Right lobe of liver (tissue), 6 donors: ENCODE data around the gene ULK2. TPM values are rescaled to one million over a fixed set of nuclear protein-coding genes. Genes with fewer than 3 reads are reported as not detected.
A peak's percentile ranks its signal among the peaks of the same experiment; 100 is the strongest.

Source experiments
- ATAC-seq, 4 donors: fragments of 200-7000 bp; cut with Tn5 transposase; one replicate each; pipeline ENCODE4 v1.9.1; 2020; ENCODE audit warnings: mild to moderate bottlenecking in 4 of 4, moderate library complexity in 4 of 4
- DNase-seq, 3 donors: peaks; one replicate each; pipeline ENCODE4 v3.0.0-alpha.2; 2020
- H3K27ac ChIP-seq, 3 donors: fragments of 200-600 bp; one replicate each; pipeline ENCODE4 v1.8.0; 2022
- H3K27me3 ChIP-seq, 2 donors: fragments of 200-600 bp; one replicate each; pipeline ENCODE4 v1.8.0; 2022
- H3K36me3 ChIP-seq, 4 donors: fragments of 200-600 bp; sonication (generic) in 1 of 4; one replicate each; pipeline versions ENCODE4 v1.5.1 to v1.8.0; 2017 to 2022; ENCODE audit warnings: control low read depth in 1 of 4
- H3K4me1 ChIP-seq, 4 donors: fragments of 200-600 bp; sonication (generic) in 1 of 4; one replicate each; pipeline versions ENCODE4 v1.5.1 to v1.8.0; 2017 to 2022; ENCODE audit warnings: control low read depth in 1 of 4
- H3K4me3 ChIP-seq, 3 donors: fragments of 200-600 bp; one replicate each; pipeline ENCODE4 v1.8.0; 2022
- H3K9me3 ChIP-seq, 4 donors: fragments of 200-600 bp; sonication (generic) in 1 of 4; one replicate each; pipeline versions ENCODE4 v1.5.1 to v1.8.0; 2017 to 2022; ENCODE audit warnings: control low read depth in 1 of 4
- CTCF ChIP-seq, 4 donors: fragments of 200-600 bp in 3 of 4; fragments of 450-650 bp in 1 of 4; IDR thresholded peaks; one replicate each; pipeline versions ENCODE4 v1.5.1 to v1.8.0; 2016 to 2022; ENCODE audit warnings: antibody characterized with exemption in 4 of 4, mild to moderate bottlenecking in 2 of 4
- POLR2A ChIP-seq: fragments of 450-650 bp; IDR thresholded peaks from one replicate; pipeline ENCODE4 v1.6.1; 2017; ENCODE audit warnings: antibody characterized with exemption, mild to moderate bottlenecking
- WGBS: methylation state at CpG from one replicate; pipeline ENCODE4 v1.1.6; 2018; ENCODE audit warnings: low coverage, low lambda C conversion rate; ENCODE audit not compliant: insufficient coverage; ENCODE audit errors: missing lambda C conversion rate; 5-methylcytosine and 5-hydroxymethylcytosine counted together
- intact Hi-C, 2 donors: fragments of 100-400 bp; cut with DNase I; formaldehyde crosslinking; loops; one replicate each; pipeline versions ENCODE4 v1.11.2 to v1.14.1; 2022
- total RNA-seq, 6 experiments: library from RNA; depleted of rRNA in 2 of 6; stranded (reverse); fragments of >200 nt in 2 of 6; fragmentation: NEBNext Ultra II Directional in 3 of 6; extraction: Animal tissue kit (Norgen Biotek cat#: 25700) in 3 of 6; gene quantifications; one replicate each; pipeline versions ENCODE4 v1.1.0 to v1.2.4, GENCODE V29; 2016 to 2023
- donor health status: DM: no; HTN: yes; CAD: no.
- donor health status: DM: no; HTN: no; CAD: no.
- donor health status: DM: no; HTN: no; CAD: no.
- donor health status: DM: no; HTN: yes; CAD: no.
- donor health status: DM: no; HTN: yes; CAD: no.

ULK2 gene
- total RNA-seq, 6 experiments from 2014 or later: 3.5 to 6.1 (median 4.8) TPM

DNA sequence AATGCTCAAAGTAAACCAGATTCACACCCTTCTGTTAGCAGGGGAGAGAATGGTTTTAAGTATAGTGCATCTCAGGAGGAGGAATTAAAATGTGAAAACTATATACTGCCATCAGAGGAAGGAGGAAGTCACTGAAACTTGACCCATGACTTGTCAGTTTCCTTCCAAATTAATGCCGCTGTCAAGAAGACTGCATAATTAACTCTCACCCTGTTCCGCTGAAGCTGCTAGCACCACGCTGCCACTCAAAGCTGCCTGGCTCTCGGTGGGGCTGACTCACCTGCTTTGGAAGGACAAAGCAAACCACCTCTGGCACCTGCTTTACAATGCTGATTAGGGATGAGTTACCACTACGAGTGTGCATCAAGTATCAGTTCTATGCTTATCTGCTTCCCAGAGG is 37.8 kb upstream of the ULK2 start:
- Histone ChIP-seq H3K36me3 (peaks cover 0 to 32% (median 4%) of the 10 kb centered on the region in 4 donors), H3K9me3 (no peaks in the 10 kb centered on the region), H3K4me1 (peaks cover 0 to 32% (median 6%) of the 10 kb centered on the region in 4 donors), H3K27ac (peak overlapping the region in 2 of 3 donors; percentile 43 to 54), H3K4me3 (no peak overlapping the region), H3K27me3 (no peaks in the 10 kb centered on the region)
- TF ChIP-seq CTCF (IDR thresholded peaks at IDR 0.05) (no peak), POLR2A (no peak)
- ATAC-seq: peak; percentile 8 to 42 (median 30)
- intact Hi-C loops: no loop called here
- peak in 1 of 3 donors; percentile 30 for DNase-seq
- WGBS: 29% methylated on average over 1 of the region's 5 CpGs

DNA sequence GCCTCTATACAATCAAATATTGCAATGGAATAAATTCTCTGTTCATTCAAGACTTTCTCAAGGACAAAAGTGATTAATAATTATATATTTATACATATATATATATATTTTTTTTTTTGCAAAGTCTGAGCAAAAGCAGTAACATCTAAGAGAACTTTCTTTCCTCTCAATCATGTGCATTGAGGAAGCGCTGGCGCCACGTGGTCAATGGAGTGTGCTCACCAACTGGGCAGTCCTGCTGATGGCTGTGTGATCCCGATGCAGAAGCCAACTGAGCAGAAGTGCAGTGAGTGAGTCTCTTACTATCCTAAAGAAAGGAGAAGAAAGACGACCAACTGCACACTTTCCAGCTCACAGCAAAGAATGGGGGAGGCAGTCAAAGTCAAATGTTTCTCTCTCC is 37.2 kb upstream of the ULK2 start:
- Histone ChIP-seq H3K27me3 (no peaks in the 10 kb centered on the region), H3K36me3 (peaks cover 0 to 32% (median 4%) of the 10 kb centered on the region in 4 donors), H3K27ac (peak overlapping the region in 2 of 3 donors; percentile 43 to 54), H3K4me3 (no peak overlapping the region), H3K4me1 (peaks cover 0 to 32% (median 6%) of the 10 kb centered on the region in 4 donors), H3K9me3 (no peaks in the 10 kb centered on the region)
- 35% methylated on average over 5 of the region's 5 CpGs for WGBS
- DNase-seq (peak; percentile 66 to 75 (median 74)), ATAC-seq (peak; percentile 52 to 69 (median 56))
- TF ChIP-seq POLR2A (no peak), CTCF (IDR thresholded peaks at IDR 0.05) (no peak)
- intact Hi-C loops: no loop called here

- intact Hi-C loops: no loop called here
- peaks cover 0 to 29% (median 4%) of the 10 kb centered on the region in 4 donors for H3K36me3 ChIP-seq
- TF ChIP-seq CTCF (IDR thresholded peaks at IDR 0.05) (no peak), POLR2A (no peak)
- ATAC-seq (peak; percentile 31 to 58 (median 42)), DNase-seq (no peak)
- H3K27me3 ChIP-seq: no peaks in the 10 kb centered on the region
- peak overlapping the region; percentile 43 to 66 (median 54) for H3K27ac ChIP-seq
- H3K9me3 ChIP-seq: no peaks in the 10 kb centered on the region
- no peak overlapping the region for H3K4me3 ChIP-seq
- H3K4me1 ChIP-seq: peaks cover 0 to 32% (median 6%) of the 10 kb centered on the region in 4 donors
Measured at GRCh38 chr17:19904412-19904811, 36.7 kb upstream of the ULK2 start.

GRCh38 chr17:19900809-19901208 is 33.1 kb upstream of the ULK2 start:
- Histone ChIP-seq H3K27ac (no peak overlapping the region), H3K4me3 (no peak overlapping the region), H3K4me1 (peaks cover 0 to 43% (median 8%) of the 10 kb centered on the region in 4 donors), H3K9me3 (no peaks in the 10 kb centered on the region), H3K36me3 (peaks cover 0 to 7% (median 2%) of the 10 kb centered on the region in 4 donors), H3K27me3 (no peaks in the 10 kb centered on the region)
- DNase-seq (no peak), ATAC-seq (no peak)
- intact Hi-C loops: no loop called here
- 100% methylated on average over 1 of the region's 2 CpGs for WGBS
- TF ChIP-seq CTCF (IDR thresholded peaks at IDR 0.05) (no peak), POLR2A (no peak)

DNA sequence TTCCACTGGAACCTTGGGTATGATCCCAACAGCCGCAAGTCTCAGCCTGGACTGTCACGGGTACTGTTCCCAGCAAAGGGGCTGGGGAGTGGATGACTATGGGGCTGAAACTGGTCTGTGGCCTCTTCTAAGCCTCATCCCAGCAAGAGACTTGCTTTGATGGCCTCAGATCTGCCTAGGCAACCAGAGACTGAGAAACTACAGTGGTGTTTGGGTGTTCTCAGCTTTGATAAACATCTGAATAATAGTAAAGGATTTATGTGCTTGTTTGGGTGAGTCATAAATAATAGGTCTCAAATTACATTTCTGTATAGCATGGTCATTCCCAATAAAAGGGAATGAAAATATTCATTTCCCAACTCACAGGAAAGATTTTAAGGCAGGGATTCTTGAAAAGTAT is 30.2 kb upstream of the ULK2 start:
- intact Hi-C loops: no loop called here
- 92% methylated on average over 2 of the region's 2 CpGs for WGBS
- H3K9me3 ChIP-seq: no peaks in the 10 kb centered on the region
- H3K4me1 ChIP-seq: peaks cover 0 to 14% (median 2%) of the 10 kb centered on the region in 4 donors
- DNase-seq (no peak), ATAC-seq (peak in 1 of 4 donors; percentile 14)
- no peaks in the 10 kb centered on the region for H3K36me3 ChIP-seq
- H3K4me3 ChIP-seq: no peak overlapping the region
- no peak overlapping the region for H3K27ac ChIP-seq
- TF ChIP-seq POLR2A: no peak
- no peak for TF ChIP-seq CTCF (IDR thresholded peaks at IDR 0.05)
- H3K27me3 ChIP-seq: no peaks in the 10 kb centered on the region
